ENCODE results near the gene PTMA. TPM values are rescaled to one million over a fixed set of nuclear protein-coding genes. Genes with fewer than 3 reads are reported as not detected.
A peak's percentile ranks its signal among the peaks of the same experiment; 100 is the strongest.

Gene PTMA
- total RNA-seq, 2 experiments from 2014 or later, result 2,780 to 3,053 TPM

DNA sequence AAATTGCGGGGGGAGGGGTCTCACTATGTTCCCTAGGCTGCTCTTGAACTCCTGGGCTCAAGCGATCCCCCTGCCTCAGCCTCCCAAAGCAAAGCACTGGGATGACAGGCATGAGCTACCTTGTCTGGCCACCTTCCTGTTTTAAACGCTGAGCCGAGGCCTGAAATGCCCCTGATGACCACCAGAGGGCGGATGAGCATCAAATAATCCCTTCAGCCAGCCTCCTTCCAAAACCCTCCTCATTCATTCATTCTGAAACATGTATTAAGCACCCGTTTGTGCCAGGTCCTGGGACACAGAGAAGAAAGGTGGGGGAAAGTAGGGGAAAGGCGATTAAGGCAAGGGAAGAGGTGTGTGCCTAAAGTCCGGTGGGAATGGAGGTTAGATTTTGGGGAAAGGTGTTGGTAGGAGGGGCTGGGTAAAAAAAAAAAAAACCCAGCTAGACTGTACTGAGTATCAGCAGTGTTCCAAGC is 30.7 kb upstream of the PTMA start:
- Histone ChIP-seq H3K9me3 (ENCODE audit: low read length) (no peaks in the 10 kb centered on the region), H4K20me1 (ENCODE audit: insufficient read depth, low read length) (no peaks in the 10 kb centered on the region), H3K4me1 (ENCODE audit: insufficient read depth, low read length, poor library complexity, severe bottlenecking) (peaks cover 90% of the 10 kb centered on the region), H3K9me2 (ENCODE audit: insufficient read depth, low read length) (no peaks in the 10 kb centered on the region), H3K27ac (ENCODE audit: low read depth, low read length, poor library complexity, severe bottlenecking) (peak overlapping the region; percentile 99), H3K36me3 (ENCODE audit: insufficient read depth, low read length) (no peaks in the 10 kb centered on the region), H3K79me2 (ENCODE audit: insufficient read depth, low read depth, low read length) (no peaks in the 10 kb centered on the region), H2AFZ (ENCODE audit: low read length) (peak overlapping the region; percentile 43; the same call in 1 of the 2 replicates), H3K4me3 (ENCODE audit: low read depth, low read length, poor library complexity, severe bottlenecking) (no peak overlapping the region), H3K4me2 (ENCODE audit: low read length) (peak overlapping the region; percentile 49; the same call in 1 of the 2 replicates)
- POLR2A ChIA-PET, result interaction anchor here (0.6 to 7.4 kb wide), 14 partner anchors 8 to 1513 kb away, joined by 3 to 201 read pairs (median 4); partner anchors contain the start of genes COPS7B and PTMA
- BruUV-seq (replicated peaks), result no TSS peak
- no peak for TF ChIP-seq EZH2phosphoT487 (IDR thresholded peaks at IDR 0.05; ENCODE audit: borderline replicate concordance, low read depth, low read length)
- TF ChIP-seq, protein P1, sequence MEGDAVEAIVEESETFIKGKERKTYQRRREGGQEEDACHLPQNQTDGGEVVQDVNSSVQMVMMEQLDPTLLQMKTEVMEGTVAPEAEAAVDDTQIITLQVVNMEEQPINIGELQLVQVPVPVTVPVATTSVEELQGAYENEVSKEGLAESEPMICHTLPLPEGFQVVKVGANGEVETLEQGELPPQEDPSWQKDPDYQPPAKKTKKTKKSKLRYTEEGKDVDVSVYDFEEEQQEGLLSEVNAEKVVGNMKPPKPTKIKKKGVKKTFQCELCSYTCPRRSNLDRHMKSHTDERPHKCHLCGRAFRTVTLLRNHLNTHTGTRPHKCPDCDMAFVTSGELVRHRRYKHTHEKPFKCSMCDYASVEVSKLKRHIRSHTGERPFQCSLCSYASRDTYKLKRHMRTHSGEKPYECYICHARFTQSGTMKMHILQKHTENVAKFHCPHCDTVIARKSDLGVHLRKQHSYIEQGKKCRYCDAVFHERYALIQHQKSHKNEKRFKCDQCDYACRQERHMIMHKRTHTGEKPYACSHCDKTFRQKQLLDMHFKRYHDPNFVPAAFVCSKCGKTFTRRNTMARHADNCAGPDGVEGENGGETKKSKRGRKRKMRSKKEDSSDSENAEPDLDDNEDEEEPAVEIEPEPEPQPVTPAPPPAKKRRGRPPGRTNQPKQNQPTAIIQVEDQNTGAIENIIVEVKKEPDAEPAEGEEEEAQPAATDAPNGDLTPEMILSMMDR (conservative IDR thresholded peaks at IDR 0.05; ENCODE audit: low read length), result peak; percentile 92
- CTCF ChIA-PET (ENCODE audit: unreplicated experiment), result interaction anchor here (0.6 to 6.4 kb wide), 5 partner anchors 10 to 66 kb away, joined by 3 to 136 read pairs (median 6); no protein-coding TSS in a partner anchor
- peak; percentile 91 for DNase-seq (ENCODE audit: low spot score)
- intact Hi-C loops (cut with micrococcal nuclease; ENCODE audit: unreplicated experiment), result loop anchor here (1.0 to 10.0 kb wide), 3 partner anchors 38 to 283 kb away; partner anchors contain the start of genes B3GNT7 and NCL

- peaks cover 90% of the 10 kb centered on the region for H3K4me1 ChIP-seq (ENCODE audit: insufficient read depth, low read length, poor library complexity, severe bottlenecking)
- no peaks in the 10 kb centered on the region for H3K79me2 ChIP-seq (ENCODE audit: insufficient read depth, low read depth, low read length)
- POLR2A ChIA-PET, result interaction anchor here (1.1 to 1.5 kb wide), 2 partner anchors 66 to 68 kb away, joined by 3 to 5 read pairs; no protein-coding TSS in a partner anchor
- CTCF ChIA-PET (ENCODE audit: unreplicated experiment), result no interaction called here
- no peak for DNase-seq (ENCODE audit: low spot score)
- H3K4me3 ChIP-seq (ENCODE audit: low read depth, low read length, poor library complexity, severe bottlenecking), result no peak overlapping the region
- H3K9me3 ChIP-seq (ENCODE audit: low read length), result no peaks in the 10 kb centered on the region
- no TSS peak for BruUV-seq (replicated peaks)
- H3K36me3 ChIP-seq (ENCODE audit: insufficient read depth, low read length), result no peaks in the 10 kb centered on the region
- peak overlapping the region; percentile 88; the same call in 1 of the 2 replicates for H3K4me2 ChIP-seq (ENCODE audit: low read length)
- intact Hi-C loops (cut with micrococcal nuclease; ENCODE audit: unreplicated experiment), result loop anchor here (10.0 kb wide), 2 partner anchors 215 to 285 kb away; partner anchors contain the start of genes B3GNT7 and NCL
- H4K20me1 ChIP-seq (ENCODE audit: insufficient read depth, low read length), result no peaks in the 10 kb centered on the region
- H3K27ac ChIP-seq (ENCODE audit: low read depth, low read length, poor library complexity, severe bottlenecking), result peak overlapping the region; percentile 71
- no peak overlapping the region for H2AFZ ChIP-seq (ENCODE audit: low read length)
- TF ChIP-seq, protein P1 (conservative IDR thresholded peaks at IDR 0.05; ENCODE audit: low read length), result no peak
- TF ChIP-seq EZH2phosphoT487 (IDR thresholded peaks at IDR 0.05; ENCODE audit: borderline replicate concordance, low read depth, low read length), result no peak
- H3K9me2 ChIP-seq (ENCODE audit: insufficient read depth, low read length), result no peaks in the 10 kb centered on the region
These were observed 28.4 kb upstream of the PTMA start for GRCh38 chr2:231679908-231680284.
